Measurements from ENCODE around the gene HID1. TPM values are rescaled to one million over a fixed set of nuclear protein-coding genes. Genes with fewer than 3 reads are reported as not detected.

HID1 gene
- total and polyA plus RNA-seq, 2 donors (not counting 1 experiment from before 2014, with no cell fraction given): 3.9 to 4.0 TPM

- ChIA-PET CTCF (interaction anchor here (1.6 kb wide), 1 partner anchor 24 kb away, joined by 4 read pairs; no protein-coding TSS in a partner anchor), POLR2A (no interaction called here)
- H3K4me3 Mint-ChIP-seq: no peak overlapping the region
These were observed 34.2 kb downstream of the HID1 start for GRCh38 chr17:74938194-74938950.

More at GRCh38 chr17:74938194-74938950, 34.2 kb downstream of the HID1 start:
- Histone ChIP-seq H3K9ac (ENCODE audit: low read length) (no peak overlapping the region), H3K4me3 (ENCODE audit: control extremely low read depth in 1 of 5, extremely low read depth in 1 of 5, insufficient read depth in 1 of 5, low read depth in 2 of 5, low read length in 4 of 5) (no peak overlapping the region), H3K4me2 (replicated peaks; ENCODE audit: low read depth, low read length, poor library complexity, severe bottlenecking) (no peak overlapping the region), H3K9me3 (ENCODE audit: control extremely low read depth in 1 of 3, control insufficient read depth in 2 of 3, insufficient read depth in 1 of 3, low read length in 2 of 3) (peaks cover 0 to 2% (median 0%) of the 10 kb centered on the region in 3 donors), H2AFZ (ENCODE audit: insufficient read depth, low read depth, low read length, poor library complexity, severe bottlenecking) (no peak overlapping the region), H4K20me1 (ENCODE audit: control insufficient read depth, insufficient read depth, low read length, poor library complexity, severe bottlenecking) (no peaks in the 10 kb centered on the region), H3K79me2 (ENCODE audit: control insufficient read depth, insufficient read depth, low read length) (no peaks in the 10 kb centered on the region), H3K27ac (ENCODE audit: low read length in 2 of 2) (no peak overlapping the region), H3K36me3 (replicated peaks in 1 of 2; ENCODE audit: control extremely low read depth in 1 of 2, control insufficient read depth in 1 of 2, extremely low read depth in 1 of 2, insufficient read depth in 2 of 2, low read length in 1 of 2) (no peaks in the 10 kb centered on the region), H3K4me1 (ENCODE audit: control insufficient read depth in 2 of 2, insufficient read depth in 2 of 2, low read length in 2 of 2) (no peaks in the 10 kb centered on the region), H3K27me3 (replicated peaks in 1 of 4; ENCODE audit: control extremely low read depth in 1 of 4, control insufficient read depth in 3 of 4, insufficient read depth in 4 of 4, low read length in 3 of 4) (peaks cover 0 to 60% (median 14%) of the 10 kb centered on the region in 4 experiments)
- DNase-seq (no peak), ATAC-seq (ENCODE audit: low read depth) (no peak)
- H3K4me1 Mint-ChIP-seq: no peaks in the 10 kb centered on the region
- no peak overlapping the region for H3K27ac Mint-ChIP-seq
- no peaks in the 10 kb centered on the region for H3K9me3 Mint-ChIP-seq (ENCODE audit: insufficient read depth)
- no peak for TF ChIP-seq EZH2 (IDR thresholded peaks at IDR 0.05; ENCODE audit: borderline replicate concordance, insufficient read depth, low read depth, low read length, poor library complexity, severe bottlenecking)
- TF ChIP-seq, protein P1, sequence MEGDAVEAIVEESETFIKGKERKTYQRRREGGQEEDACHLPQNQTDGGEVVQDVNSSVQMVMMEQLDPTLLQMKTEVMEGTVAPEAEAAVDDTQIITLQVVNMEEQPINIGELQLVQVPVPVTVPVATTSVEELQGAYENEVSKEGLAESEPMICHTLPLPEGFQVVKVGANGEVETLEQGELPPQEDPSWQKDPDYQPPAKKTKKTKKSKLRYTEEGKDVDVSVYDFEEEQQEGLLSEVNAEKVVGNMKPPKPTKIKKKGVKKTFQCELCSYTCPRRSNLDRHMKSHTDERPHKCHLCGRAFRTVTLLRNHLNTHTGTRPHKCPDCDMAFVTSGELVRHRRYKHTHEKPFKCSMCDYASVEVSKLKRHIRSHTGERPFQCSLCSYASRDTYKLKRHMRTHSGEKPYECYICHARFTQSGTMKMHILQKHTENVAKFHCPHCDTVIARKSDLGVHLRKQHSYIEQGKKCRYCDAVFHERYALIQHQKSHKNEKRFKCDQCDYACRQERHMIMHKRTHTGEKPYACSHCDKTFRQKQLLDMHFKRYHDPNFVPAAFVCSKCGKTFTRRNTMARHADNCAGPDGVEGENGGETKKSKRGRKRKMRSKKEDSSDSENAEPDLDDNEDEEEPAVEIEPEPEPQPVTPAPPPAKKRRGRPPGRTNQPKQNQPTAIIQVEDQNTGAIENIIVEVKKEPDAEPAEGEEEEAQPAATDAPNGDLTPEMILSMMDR (IDR thresholded peaks at IDR 0.05): no peak
- intact Hi-C loops (cut with micrococcal nuclease): no loop called here
- H3K27me3 Mint-ChIP-seq: peaks cover 55% of the 10 kb centered on the region
- 92% methylated on average over 8 of the region's 8 CpGs for WGBS (ENCODE audit: insufficient coverage)

Data from B cell (primary cell).